WTC11 (cell line): ENCODE measurements around the gene PRELID1. TPM values are rescaled to one million over a fixed set of nuclear protein-coding genes. Genes with fewer than 3 reads are reported as not detected.

Source experiments
- E2F1 ChIP-seq: sonication (generic); formaldehyde crosslinking; IDR thresholded peaks from 2 replicates; pipeline ENCODE4 v1.8.0; 2022; ENCODE audit warnings: mild to moderate bottlenecking, missing genetic modification reagents
- ELF4 ChIP-seq: sonication (generic); formaldehyde crosslinking; IDR thresholded peaks from 2 replicates; pipeline ENCODE4 v1.8.1; 2022; ENCODE audit warnings: low read depth, mild to moderate bottlenecking, moderate library complexity, missing genetic modification reagents
- GABPB1 ChIP-seq: sonication (generic); formaldehyde crosslinking; IDR thresholded peaks from 2 replicates; pipeline ENCODE4 v1.8.1; 2023; ENCODE audit warnings: mild to moderate bottlenecking, missing genetic modification reagents
- GRHL2 ChIP-seq: fragments of 250-450 bp; sonication (Bioruptor Pico); IDR thresholded peaks from 2 replicates; pipeline ENCODE4 v1.8.0; 2022; ENCODE audit warnings: mild to moderate bottlenecking, moderate library complexity; ENCODE audit not compliant: insufficient replicate concordance, severe bottlenecking
- GTF2I ChIP-seq: fragments of 250-450 bp; sonication (Bioruptor Pico); conservative IDR thresholded peaks from 2 replicates; pipeline ENCODE4 v1.4.0; 2021; ENCODE audit warnings: mild to moderate bottlenecking
- HMGA2 ChIP-seq: fragments of 250-450 bp; sonication (Bioruptor Pico); IDR thresholded peaks from 2 replicates; pipeline ENCODE4 v1.4.0; 2021; ENCODE audit warnings: mild to moderate bottlenecking, moderate library complexity
- IRF1 ChIP-seq: sonication (generic); formaldehyde crosslinking; IDR thresholded peaks from 2 replicates; pipeline ENCODE4 v1.8.0; 2023; ENCODE audit warnings: missing genetic modification reagents
- IRF2 ChIP-seq: sonication (generic); formaldehyde crosslinking; IDR thresholded peaks from 2 replicates; pipeline ENCODE4 v1.8.0; 2022; ENCODE audit warnings: low read depth, missing genetic modification reagents, borderline replicate concordance
- MXD4 ChIP-seq: fragments of 250-450 bp; sonication (Bioruptor Pico); IDR thresholded peaks from 2 replicates; pipeline ENCODE4 v1.8.0; 2021; ENCODE audit warnings: mild to moderate bottlenecking, moderate library complexity, borderline replicate concordance
- MYBL2 ChIP-seq: sonication (generic); formaldehyde crosslinking; IDR thresholded peaks from 2 replicates; pipeline ENCODE4 v1.8.1; 2023; ENCODE audit warnings: mild to moderate bottlenecking, moderate library complexity, missing genetic modification reagents
- NFATC4 ChIP-seq: fragments of 250-450 bp; sonication (Bioruptor Pico); IDR thresholded peaks from 2 replicates; pipeline ENCODE4 v1.9.0; 2021; ENCODE audit warnings: mild to moderate bottlenecking
- PRRX2 ChIP-seq: fragments of 250-450 bp; sonication (Bioruptor Pico); IDR thresholded peaks from 2 replicates; pipeline ENCODE4 v1.8.0; 2021; ENCODE audit warnings: mild to moderate bottlenecking
- RORB ChIP-seq: fragments of 250-450 bp; sonication (Bioruptor Pico); IDR thresholded peaks from 2 replicates; pipeline ENCODE4 v1.9.0; 2021; ENCODE audit warnings: mild to moderate bottlenecking
- SMAD3 ChIP-seq: sonication (generic); formaldehyde crosslinking; IDR thresholded peaks from 2 replicates; pipeline ENCODE4 v1.8.0; 2022; ENCODE audit warnings: missing genetic modification reagents, mild to moderate bottlenecking, borderline replicate concordance
- STAT6 ChIP-seq: sonication (generic); formaldehyde crosslinking; conservative IDR thresholded peaks from 2 replicates; pipeline ENCODE4 v1.8.1; 2023; ENCODE audit warnings: mild to moderate bottlenecking, low read depth, missing genetic modification reagents, moderate library complexity
- TEAD1 ChIP-seq: sonication (generic); formaldehyde crosslinking; IDR thresholded peaks from 2 replicates; pipeline ENCODE4 v1.8.0; 2022; ENCODE audit warnings: mild to moderate bottlenecking, missing genetic modification reagents
- ZNF121 ChIP-seq: sonication (generic); formaldehyde crosslinking; IDR thresholded peaks from 2 replicates; pipeline ENCODE4 v1.8.0; 2023; ENCODE audit warnings: missing genetic modification reagents
- ZNF138 ChIP-seq: sonication (generic); formaldehyde crosslinking; conservative IDR thresholded peaks from 2 replicates; pipeline ENCODE4 v1.8.1; 2022; ENCODE audit warnings: mild to moderate bottlenecking, moderate library complexity, missing genetic modification reagents
- ZNF232 ChIP-seq: sonication (generic); formaldehyde crosslinking; IDR thresholded peaks from 2 replicates; pipeline ENCODE4 v1.8.0; 2022; ENCODE audit warnings: mild to moderate bottlenecking, missing genetic modification reagents
- ZNF263 ChIP-seq: sonication (generic); formaldehyde crosslinking; IDR thresholded peaks from 2 replicates; pipeline ENCODE4 v1.8.1; 2022; ENCODE audit warnings: low read depth, mild to moderate bottlenecking, moderate library complexity, missing genetic modification reagents
- ZNF317 ChIP-seq: sonication (generic); formaldehyde crosslinking; IDR thresholded peaks from 2 replicates; pipeline ENCODE4 v1.8.1; 2023; ENCODE audit warnings: low read depth, mild to moderate bottlenecking, moderate library complexity, missing genetic modification reagents, borderline replicate concordance
- ZSCAN18 ChIP-seq: fragments of 250-450 bp; sonication (Bioruptor Pico); IDR thresholded peaks from 2 replicates; pipeline ENCODE4 v2.1.2; 2022; ENCODE audit warnings: mild to moderate bottlenecking, moderate library complexity
- total RNA-seq: library from RNA; stranded (reverse); gene quantifications from 3 replicates; pipeline ENCODE4 v1.2.3, GENCODE V29; 2021
- TF ChIP-seq, protein P1 (sequence below): fragments of 200-600 bp; IDR thresholded peaks from 2 replicates; pipeline ENCODE4 v1.8.0; 2022; ENCODE audit warnings: antibody characterized with exemption
- TF ChIP-seq, protein P2 (sequence below): sonication (generic); formaldehyde crosslinking; IDR thresholded peaks from 2 replicates; pipeline ENCODE4 v1.8.0; 2022; ENCODE audit warnings: mild to moderate bottlenecking, missing genetic modification reagents
- TF ChIP-seq, protein P3 (sequence below): sonication (generic); formaldehyde crosslinking; IDR thresholded peaks from 2 replicates; pipeline ENCODE4 v1.8.0; 2023; ENCODE audit warnings: missing genetic modification reagents, mild to moderate bottlenecking, borderline replicate concordance

The PRELID1 gene
- total RNA-seq, 1 experiment from 2014 or later: 273 TPM

DNA sequence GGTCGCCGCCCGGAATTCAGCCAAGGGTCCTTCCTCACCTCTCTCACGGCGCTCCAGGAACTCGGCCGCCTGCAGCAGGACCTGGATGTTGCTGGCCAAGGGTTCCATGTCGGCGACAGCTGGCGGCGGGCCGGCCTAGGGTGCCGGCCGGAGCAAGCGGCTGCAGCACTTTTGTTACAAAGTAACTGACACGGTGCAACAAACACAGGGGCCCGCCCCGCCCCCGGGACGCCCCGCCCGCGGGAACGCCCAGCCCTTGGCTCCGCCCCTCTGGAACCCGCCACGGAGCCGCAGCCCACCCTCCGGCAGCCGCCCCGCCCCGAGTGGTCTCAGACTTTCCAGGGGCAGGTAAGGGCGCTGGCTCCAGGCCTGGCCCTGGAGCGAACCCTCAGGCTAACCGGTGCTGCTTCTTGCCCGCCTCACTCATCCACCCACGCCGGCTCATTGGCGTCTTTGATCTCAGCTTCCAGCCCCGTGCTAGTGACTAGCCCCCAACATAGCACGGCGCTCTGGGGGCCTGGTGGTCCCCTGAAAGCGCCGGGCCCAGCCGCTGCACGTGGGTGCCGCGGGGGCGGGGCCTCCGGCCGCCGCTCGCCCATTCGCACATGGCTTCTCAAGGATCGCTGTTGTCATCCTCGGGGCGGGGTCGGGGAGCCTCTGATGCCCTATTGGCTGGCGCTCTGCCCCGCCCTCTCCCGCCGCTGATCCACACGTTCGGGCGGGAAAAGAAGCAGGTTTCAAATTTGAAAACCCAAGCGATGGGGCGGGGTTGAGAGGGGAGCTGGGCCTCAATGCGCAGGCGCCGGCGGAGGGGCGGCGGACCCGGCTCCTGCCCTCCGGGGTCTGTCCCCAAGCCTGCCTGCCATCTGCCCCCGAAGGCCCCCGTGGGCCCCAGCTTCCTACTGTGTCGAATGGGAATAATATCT lies 8.4 kb downstream of the PRELID1 start, which contains the start of gene MXD3 (continued):
- no peak for TF ChIP-seq STAT6
- TF ChIP-seq GTF2I (CRISPR knock-in tag): no peak
- TF ChIP-seq GRHL2 (CRISPR knock-in tag): no peak
- no peak for TF ChIP-seq ZNF121 (CRISPR knock-in tag)
- peak; percentile 87 for TF ChIP-seq E2F1 (CRISPR knock-in tag)
- TF ChIP-seq TEAD1: no peak; the same call in 1 of the 2 replicates
- TF ChIP-seq, protein P1, sequence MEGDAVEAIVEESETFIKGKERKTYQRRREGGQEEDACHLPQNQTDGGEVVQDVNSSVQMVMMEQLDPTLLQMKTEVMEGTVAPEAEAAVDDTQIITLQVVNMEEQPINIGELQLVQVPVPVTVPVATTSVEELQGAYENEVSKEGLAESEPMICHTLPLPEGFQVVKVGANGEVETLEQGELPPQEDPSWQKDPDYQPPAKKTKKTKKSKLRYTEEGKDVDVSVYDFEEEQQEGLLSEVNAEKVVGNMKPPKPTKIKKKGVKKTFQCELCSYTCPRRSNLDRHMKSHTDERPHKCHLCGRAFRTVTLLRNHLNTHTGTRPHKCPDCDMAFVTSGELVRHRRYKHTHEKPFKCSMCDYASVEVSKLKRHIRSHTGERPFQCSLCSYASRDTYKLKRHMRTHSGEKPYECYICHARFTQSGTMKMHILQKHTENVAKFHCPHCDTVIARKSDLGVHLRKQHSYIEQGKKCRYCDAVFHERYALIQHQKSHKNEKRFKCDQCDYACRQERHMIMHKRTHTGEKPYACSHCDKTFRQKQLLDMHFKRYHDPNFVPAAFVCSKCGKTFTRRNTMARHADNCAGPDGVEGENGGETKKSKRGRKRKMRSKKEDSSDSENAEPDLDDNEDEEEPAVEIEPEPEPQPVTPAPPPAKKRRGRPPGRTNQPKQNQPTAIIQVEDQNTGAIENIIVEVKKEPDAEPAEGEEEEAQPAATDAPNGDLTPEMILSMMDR: no peak
- TF ChIP-seq IRF1 (CRISPR knock-in tag): no peak
- peak; percentile 95 for TF ChIP-seq MYBL2 (CRISPR knock-in tag)
- TF ChIP-seq ZNF138: no peak
- no peak; the same call in 1 of the 2 replicates for TF ChIP-seq SMAD3 (CRISPR knock-in tag)
- TF ChIP-seq ZSCAN18 (CRISPR knock-in tag): no peak
- no peak for TF ChIP-seq NFATC4
- TF ChIP-seq GABPB1 (CRISPR knock-in tag): 0 out of 2 replicates have a peak, but pooled peaks have one; percentile 46
- TF ChIP-seq ELF4 (CRISPR knock-in tag): no peak
- TF ChIP-seq, protein P2, sequence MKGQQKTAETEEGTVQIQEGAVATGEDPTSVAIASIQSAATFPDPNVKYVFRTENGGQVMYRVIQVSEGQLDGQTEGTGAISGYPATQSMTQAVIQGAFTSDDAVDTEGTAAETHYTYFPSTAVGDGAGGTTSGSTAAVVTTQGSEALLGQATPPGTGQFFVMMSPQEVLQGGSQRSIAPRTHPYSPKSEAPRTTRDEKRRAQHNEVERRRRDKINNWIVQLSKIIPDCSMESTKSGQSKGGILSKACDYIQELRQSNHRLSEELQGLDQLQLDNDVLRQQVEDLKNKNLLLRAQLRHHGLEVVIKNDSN: peak; percentile 82
- no peak for TF ChIP-seq IRF2
- TF ChIP-seq HMGA2 (CRISPR knock-in tag): no peak
- TF ChIP-seq, protein P3, sequence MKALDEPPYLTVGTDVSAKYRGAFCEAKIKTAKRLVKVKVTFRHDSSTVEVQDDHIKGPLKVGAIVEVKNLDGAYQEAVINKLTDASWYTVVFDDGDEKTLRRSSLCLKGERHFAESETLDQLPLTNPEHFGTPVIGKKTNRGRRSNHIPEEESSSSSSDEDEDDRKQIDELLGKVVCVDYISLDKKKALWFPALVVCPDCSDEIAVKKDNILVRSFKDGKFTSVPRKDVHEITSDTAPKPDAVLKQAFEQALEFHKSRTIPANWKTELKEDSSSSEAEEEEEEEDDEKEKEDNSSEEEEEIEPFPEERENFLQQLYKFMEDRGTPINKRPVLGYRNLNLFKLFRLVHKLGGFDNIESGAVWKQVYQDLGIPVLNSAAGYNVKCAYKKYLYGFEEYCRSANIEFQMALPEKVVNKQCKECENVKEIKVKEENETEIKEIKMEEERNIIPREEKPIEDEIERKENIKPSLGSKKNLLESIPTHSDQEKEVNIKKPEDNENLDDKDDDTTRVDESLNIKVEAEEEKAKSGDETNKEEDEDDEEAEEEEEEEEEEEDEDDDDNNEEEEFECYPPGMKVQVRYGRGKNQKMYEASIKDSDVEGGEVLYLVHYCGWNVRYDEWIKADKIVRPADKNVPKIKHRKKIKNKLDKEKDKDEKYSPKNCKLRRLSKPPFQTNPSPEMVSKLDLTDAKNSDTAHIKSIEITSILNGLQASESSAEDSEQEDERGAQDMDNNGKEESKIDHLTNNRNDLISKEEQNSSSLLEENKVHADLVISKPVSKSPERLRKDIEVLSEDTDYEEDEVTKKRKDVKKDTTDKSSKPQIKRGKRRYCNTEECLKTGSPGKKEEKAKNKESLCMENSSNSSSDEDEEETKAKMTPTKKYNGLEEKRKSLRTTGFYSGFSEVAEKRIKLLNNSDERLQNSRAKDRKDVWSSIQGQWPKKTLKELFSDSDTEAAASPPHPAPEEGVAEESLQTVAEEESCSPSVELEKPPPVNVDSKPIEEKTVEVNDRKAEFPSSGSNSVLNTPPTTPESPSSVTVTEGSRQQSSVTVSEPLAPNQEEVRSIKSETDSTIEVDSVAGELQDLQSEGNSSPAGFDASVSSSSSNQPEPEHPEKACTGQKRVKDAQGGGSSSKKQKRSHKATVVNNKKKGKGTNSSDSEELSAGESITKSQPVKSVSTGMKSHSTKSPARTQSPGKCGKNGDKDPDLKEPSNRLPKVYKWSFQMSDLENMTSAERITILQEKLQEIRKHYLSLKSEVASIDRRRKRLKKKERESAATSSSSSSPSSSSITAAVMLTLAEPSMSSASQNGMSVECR: no peak
- peak; percentile 89; the same call in 1 of the 2 replicates for TF ChIP-seq ZNF232 (CRISPR knock-in tag)
- TF ChIP-seq ZNF263: no peak
- TF ChIP-seq ZNF317 (CRISPR knock-in tag): no peak
- TF ChIP-seq RORB (CRISPR knock-in tag): no peak
- TF ChIP-seq PRRX2: no peak
- TF ChIP-seq MXD4: no peak
